Neuron (in vitro differentiated cells): ENCODE measurements around the gene KATNAL1.
"Not testable (repeated sequence)": the region's sequence is repeated elsewhere in the genome, so short reads cannot be mapped to it uniquely, and the experiment has no call there.

Source experiments
- H2AFZ ChIP-seq: one replicate; pipeline ENCODE4 v1.6.1; 2013; ENCODE audit warnings: low read depth, mild to moderate bottlenecking, inconsistent platforms, low read length, moderate library complexity
- H3K27me3 ChIP-seq: one replicate; pipeline ENCODE4 v1.6.1; 2013; ENCODE audit warnings: low read length; ENCODE audit not compliant: insufficient read depth
- H3K36me3 ChIP-seq: one replicate; pipeline ENCODE4 v1.6.1; 2013; ENCODE audit warnings: low read length; ENCODE audit not compliant: insufficient read depth
- H3K4me1 ChIP-seq: one replicate; pipeline ENCODE4 v1.6.1; 2013; ENCODE audit warnings: low read length; ENCODE audit not compliant: insufficient read depth
- H3K4me3 ChIP-seq: 2 replicates; pipeline ENCODE4 v1.5.1; 2013; ENCODE audit warnings: mild to moderate bottlenecking, low read length, moderate library complexity
- H3K9me3 ChIP-seq: one replicate; pipeline ENCODE4 v1.6.1; 2013; ENCODE audit warnings: low read length

KATNAL1 gene

DNA sequence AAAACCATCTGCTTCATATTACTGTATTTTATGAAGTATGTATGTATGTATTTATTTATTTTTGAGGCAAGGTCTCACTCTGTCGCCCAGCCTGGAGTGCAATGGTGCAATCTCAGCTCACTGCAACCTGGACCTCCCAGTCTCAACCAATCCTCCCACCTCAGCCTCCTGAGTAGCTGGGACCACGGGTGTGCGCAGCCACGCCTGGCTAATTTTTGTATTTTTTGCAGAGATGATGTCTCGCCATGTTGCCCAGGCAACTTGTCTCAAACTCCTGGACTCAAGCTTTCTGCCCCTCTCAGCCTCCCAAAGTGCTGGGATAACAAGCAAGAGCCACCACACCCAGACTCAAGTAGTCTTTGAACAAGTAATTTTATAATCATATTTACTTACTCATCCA lies 5.5 kb downstream of the KATNAL1 start:
- Histone ChIP-seq H3K36me3 (no peaks in the 10 kb centered on the region), H2AFZ (no peak overlapping the region), H3K4me1 (peaks cover 20% of the 10 kb centered on the region), H3K4me3 (no peak overlapping the region), H3K27me3 (no peaks in the 10 kb centered on the region), H3K9me3 (peaks cover 2% of the 10 kb centered on the region)

- peaks cover 14% of the 10 kb centered on the region for H3K4me1 ChIP-seq
- no peaks in the 10 kb centered on the region for H3K36me3 ChIP-seq
- no peak overlapping the region for H3K4me3 ChIP-seq
- H2AFZ ChIP-seq = no peak overlapping the region
- no peaks in the 10 kb centered on the region for H3K27me3 ChIP-seq
- H3K9me3 ChIP-seq = peaks cover 2% of the 10 kb centered on the region
These were observed 6.8 kb downstream of the KATNAL1 start for GRCh38 chr13:30300596-30300995.

DNA sequence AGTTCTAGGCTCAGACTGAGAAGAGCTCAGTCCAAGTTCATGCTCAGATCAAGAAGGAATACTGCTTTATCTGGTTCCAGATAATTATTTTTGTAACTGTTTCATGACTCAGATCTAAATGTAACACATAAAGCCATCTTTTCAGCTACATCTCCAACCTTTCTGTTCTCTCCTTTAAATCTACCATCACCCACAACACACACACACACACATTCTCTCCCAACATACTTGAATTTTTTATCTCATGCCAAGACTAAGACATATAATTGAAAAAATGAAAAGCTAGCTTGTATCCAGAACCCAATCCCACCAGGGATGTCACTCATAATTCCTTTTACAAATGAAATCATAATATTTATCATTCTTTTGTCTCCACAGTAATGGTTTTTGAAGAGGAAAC lies 7.6 kb downstream of the KATNAL1 start:
- Histone ChIP-seq H3K4me3 (no peak overlapping the region), H3K36me3 (no peaks in the 10 kb centered on the region), H3K4me1 (peaks cover 6% of the 10 kb centered on the region), H2AFZ (no peak overlapping the region), H3K27me3 (no peaks in the 10 kb centered on the region), H3K9me3 (peaks cover 2% of the 10 kb centered on the region)

DNA sequence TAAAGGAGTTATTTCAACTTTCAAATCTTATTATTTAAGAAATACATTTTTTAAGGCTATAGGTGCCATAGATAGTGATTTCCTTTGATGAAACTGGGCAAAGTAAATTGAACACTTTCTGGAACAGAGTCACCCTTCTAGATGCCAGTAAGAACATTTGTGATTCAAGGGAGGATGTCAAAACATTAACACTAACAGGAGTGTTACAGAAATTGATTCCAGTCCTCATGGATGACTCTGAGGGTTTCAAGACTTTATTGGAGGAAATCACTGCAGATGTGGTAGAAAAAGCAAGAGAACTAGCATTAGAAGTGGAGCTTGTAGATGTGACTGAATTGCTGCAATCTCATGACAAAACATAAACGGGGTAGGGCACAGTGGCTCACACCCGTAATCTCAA lies 12.2 kb downstream of the KATNAL1 start:
- Histone ChIP-seq H3K27me3 (no peaks in the 10 kb centered on the region), H3K36me3 (no peaks in the 10 kb centered on the region), H3K4me1 (no peaks in the 10 kb centered on the region), H3K9me3 (peaks cover 2% of the 10 kb centered on the region), H2AFZ (no peak overlapping the region), H3K4me3 (no peak overlapping the region)

DNA sequence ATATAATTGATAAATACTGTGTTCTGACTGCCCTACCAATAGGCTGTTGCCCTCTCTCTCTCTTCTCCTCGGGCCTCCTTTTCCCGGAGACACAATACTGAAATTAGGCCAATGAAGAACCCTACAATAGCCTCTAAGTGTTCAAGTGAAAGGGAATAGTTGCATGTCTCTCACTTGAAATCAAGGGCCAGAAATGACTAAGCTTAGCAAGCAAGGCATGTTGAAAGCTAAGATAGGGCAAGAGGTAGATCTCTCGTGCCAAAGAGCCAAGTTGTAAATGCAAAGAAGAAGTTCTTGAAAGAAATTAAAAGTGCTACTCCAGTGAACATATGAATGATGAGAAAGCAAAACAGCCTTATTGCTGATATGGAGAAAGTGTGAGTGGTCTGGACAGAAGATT lies 13.3 kb downstream of the KATNAL1 start:
- no peaks in the 10 kb centered on the region for H3K27me3 ChIP-seq
- peaks cover 2% of the 10 kb centered on the region for H3K9me3 ChIP-seq
- no peaks in the 10 kb centered on the region for H3K4me1 ChIP-seq
- H3K36me3 ChIP-seq = no peaks in the 10 kb centered on the region
- H3K4me3 ChIP-seq = no peak overlapping the region
- no peak overlapping the region for H2AFZ ChIP-seq

DNA sequence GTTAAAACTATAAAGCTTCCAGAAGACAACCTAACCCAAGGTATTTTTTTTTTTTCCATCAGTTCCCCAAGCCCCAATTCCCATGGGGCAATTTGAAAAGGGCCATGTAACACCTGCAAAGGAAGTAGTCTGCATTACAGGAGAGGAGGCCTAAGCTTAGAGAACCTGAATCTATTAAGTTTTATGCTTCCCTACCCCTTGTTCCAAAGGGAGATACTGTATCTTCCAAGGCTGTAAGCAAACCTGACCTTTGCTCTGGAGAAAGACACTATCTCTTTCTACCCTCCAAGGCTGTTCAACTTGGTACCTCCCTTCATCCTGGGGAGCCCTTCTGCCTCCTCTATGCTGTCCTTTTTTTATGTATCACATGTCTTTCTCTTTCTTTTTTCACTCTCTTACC lies 15.0 kb downstream of the KATNAL1 start:
- Histone ChIP-seq H3K27me3 (no peaks in the 10 kb centered on the region), H3K9me3 (no peaks in the 10 kb centered on the region), H3K36me3 (no peaks in the 10 kb centered on the region), H3K4me3 (no peak overlapping the region), H2AFZ (no peak overlapping the region), H3K4me1 (no peaks in the 10 kb centered on the region)

GRCh38 chr13:30290812-30291436 lies 16.4 kb downstream of the KATNAL1 start:
- Histone ChIP-seq H3K9me3 (peaks cover 4% of the 10 kb centered on the region), H2AFZ (no peak overlapping the region), H3K27me3 (no peaks in the 10 kb centered on the region), H3K4me3 (no peak overlapping the region), H3K4me1 (no peaks in the 10 kb centered on the region), H3K36me3 (no peaks in the 10 kb centered on the region)

DNA sequence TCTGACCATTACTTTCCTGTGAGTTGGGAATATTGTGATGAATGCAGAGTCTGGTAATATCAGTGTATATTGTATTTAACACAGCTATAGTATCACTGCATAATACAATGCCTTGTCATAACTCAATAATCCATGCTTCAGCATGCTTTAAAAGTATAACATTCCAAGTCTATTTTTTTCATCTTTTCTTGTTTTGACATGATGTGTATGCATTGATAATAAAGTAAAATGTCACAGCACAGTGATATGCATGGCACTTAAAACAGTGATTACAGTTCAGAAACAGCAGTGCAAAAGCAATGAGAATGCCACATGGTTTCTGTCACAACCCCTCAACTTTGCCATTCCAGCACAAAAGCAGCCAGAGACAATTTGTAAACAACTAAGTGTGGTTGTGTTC lies 17.8 kb downstream of the KATNAL1 start:
- no peak overlapping the region for H3K4me3 ChIP-seq
- no peaks in the 10 kb centered on the region for H3K36me3 ChIP-seq
- H3K9me3 ChIP-seq = peaks cover 4% of the 10 kb centered on the region
- no peak overlapping the region for H2AFZ ChIP-seq
- no peaks in the 10 kb centered on the region for H3K4me1 ChIP-seq
- no peaks in the 10 kb centered on the region for H3K27me3 ChIP-seq

DNA sequence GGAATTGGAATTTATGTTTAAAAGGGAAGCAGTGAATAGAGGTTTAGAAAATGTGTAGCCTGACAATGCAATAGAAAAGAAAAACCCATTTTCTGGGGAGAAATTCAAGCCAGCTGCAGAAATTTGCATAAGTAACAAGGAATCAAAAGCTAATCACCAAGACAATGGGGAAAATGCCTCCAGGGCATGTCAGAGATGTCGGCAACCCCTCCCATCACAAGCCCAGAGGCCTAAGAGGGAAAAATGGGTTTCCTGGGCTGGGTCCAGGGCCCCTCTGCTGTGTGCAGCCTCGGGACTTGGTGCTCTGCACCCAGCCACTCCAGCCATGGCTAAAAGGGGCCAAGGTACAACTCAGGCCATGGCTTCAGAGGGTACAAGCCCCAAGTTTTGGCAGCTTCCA lies 21.3 kb downstream of the KATNAL1 start:
- not testable (repeated sequence) for H3K4me3 ChIP-seq, H2AFZ ChIP-seq, H3K36me3 ChIP-seq, H3K27me3 ChIP-seq, H3K4me1 ChIP-seq, H3K9me3 ChIP-seq

GRCh38 chr13:30276178-30276577 lies 31.2 kb downstream of the KATNAL1 start:
- Histone ChIP-seq H3K4me1 (no peaks in the 10 kb centered on the region), H3K4me3 (no peak overlapping the region), H3K27me3 (no peaks in the 10 kb centered on the region), H3K36me3 (peaks cover 24% of the 10 kb centered on the region), H2AFZ (no peak overlapping the region), H3K9me3 (peaks cover 4% of the 10 kb centered on the region)

GRCh38 chr13:30274083-30274482 lies 33.3 kb downstream of the KATNAL1 start:
- Histone ChIP-seq H3K27me3 (no peaks in the 10 kb centered on the region), H3K4me1 (no peaks in the 10 kb centered on the region), H3K9me3 (peaks cover 5% of the 10 kb centered on the region), H3K4me3 (no peak overlapping the region), H3K36me3 (peaks cover 17% of the 10 kb centered on the region), H2AFZ (no peak overlapping the region)

- not testable (repeated sequence) for H2AFZ ChIP-seq, H3K27me3 ChIP-seq, H3K36me3 ChIP-seq, H3K4me1 ChIP-seq, H3K9me3 ChIP-seq, H3K4me3 ChIP-seq
These were observed 37.3 kb downstream of the KATNAL1 start for GRCh38 chr13:30270035-30270434.

DNA sequence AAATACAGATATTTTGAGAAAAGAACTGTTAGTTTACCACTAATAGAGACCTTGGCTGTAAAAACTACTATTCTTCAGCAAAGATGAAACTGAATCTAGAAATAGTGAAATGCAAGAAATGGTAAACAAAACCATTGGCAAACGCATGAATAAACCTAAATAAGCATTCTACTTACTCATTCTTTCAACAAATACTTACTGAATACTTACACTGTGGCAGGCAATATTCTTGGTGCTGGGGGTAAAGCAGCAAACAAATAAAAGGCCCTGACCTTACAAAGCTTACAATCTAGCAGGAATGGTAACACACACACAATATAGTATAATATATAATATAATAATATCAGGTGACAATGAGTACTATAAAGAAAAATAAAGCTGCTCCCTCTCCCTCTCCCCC lies 38.7 kb downstream of the KATNAL1 start:
- peaks cover 5% of the 10 kb centered on the region for H3K36me3 ChIP-seq
- no peaks in the 10 kb centered on the region for H3K27me3 ChIP-seq
- H2AFZ ChIP-seq = no peak overlapping the region
- H3K4me1 ChIP-seq = no peaks in the 10 kb centered on the region
- H3K9me3 ChIP-seq = peaks cover 2% of the 10 kb centered on the region
- no peak overlapping the region for H3K4me3 ChIP-seq

- Histone ChIP-seq H3K27me3 (no peaks in the 10 kb centered on the region), H3K36me3 (peaks cover 5% of the 10 kb centered on the region), H2AFZ (no peak overlapping the region), H3K4me3 (no peak overlapping the region), H3K4me1 (no peaks in the 10 kb centered on the region), H3K9me3 (peaks cover 2% of the 10 kb centered on the region)
These were observed 40.6 kb downstream of the KATNAL1 start for GRCh38 chr13:30266756-30267155.
